ENCODE measurements around the gene DUS3L.

DNA sequence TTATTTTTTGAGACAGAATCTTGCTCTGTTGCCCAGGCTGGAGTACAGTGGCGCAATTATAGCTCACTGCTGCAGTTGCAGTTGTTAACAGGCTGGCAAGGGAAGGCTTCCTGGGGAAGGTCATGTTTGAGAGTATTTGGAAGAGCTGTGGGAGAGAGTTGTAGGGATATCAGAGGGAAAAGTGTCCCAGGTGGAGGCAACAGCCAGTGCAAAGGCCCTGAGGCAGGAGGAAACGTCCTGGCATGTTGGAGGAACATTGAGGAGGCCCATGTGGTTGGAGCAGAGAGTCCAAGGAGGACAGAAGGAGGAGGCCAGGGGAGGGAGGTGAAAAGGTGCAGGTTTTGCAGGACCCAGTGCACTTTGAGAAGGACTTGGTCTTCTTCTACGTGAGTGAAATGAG lies 2.2 kb upstream of the DUS3L start:
- TF ChIP-seq ZFP30 (CRISPR knock-in tag; IDR thresholded peaks at IDR 0.05) (no peak), ZC3H10 (CRISPR knock-in tag; IDR thresholded peaks at IDR 0.05) (no peak)
